Large intestine (tissue), 3 donors: ENCODE measurements around the gene TMPRSS11B. TPM values are rescaled to one million over a fixed set of nuclear protein-coding genes. Genes with fewer than 3 reads are reported as not detected.
"Not testable (repeated sequence)": the region's sequence is repeated elsewhere in the genome, so short reads cannot be mapped to it uniquely, and the experiment has no call there.

ENCODE experiments used
- DNase-seq, 2 donors: peaks; one replicate each; pipeline versions ENCODE4 v3.0.0 to v3.0.0-alpha.2; 2013
- H3K27ac ChIP-seq: one replicate; pipeline ENCODE4 v1.5.1; 2013; ENCODE audit warnings: low read length
- H3K27me3 ChIP-seq: 2 replicates; pipeline ENCODE4 v1.6.1; 2013; ENCODE audit warnings: low read length; ENCODE audit not compliant: control insufficient read depth, insufficient read depth
- H3K36me3 ChIP-seq: 2 replicates; pipeline ENCODE4 v1.6.1; 2013; ENCODE audit warnings: low read length; ENCODE audit not compliant: control insufficient read depth, insufficient read depth
- H3K4me1 ChIP-seq: one replicate; pipeline ENCODE4 v1.6.1; 2013; ENCODE audit warnings: low read length; ENCODE audit not compliant: control insufficient read depth, insufficient read depth
- H3K4me3 ChIP-seq: one replicate; pipeline ENCODE4 v1.5.1; 2013; ENCODE audit warnings: low read length
- H3K9me3 ChIP-seq: one replicate; pipeline ENCODE4 v1.6.1; 2013; ENCODE audit warnings: mild to moderate bottlenecking, low read depth, low read length, moderate library complexity; ENCODE audit not compliant: control insufficient read depth
- WGBS: methylation state at CpG from one replicate; pipeline ENCODE4 v1.1.5; 2013; ENCODE audit warnings: low lambda C conversion rate; ENCODE audit not compliant: insufficient coverage; 5-methylcytosine and 5-hydroxymethylcytosine counted together
- polyA plus RNA-seq: library from polyadenylated mRNA; unstranded; fragments of 120-200 nt; gene quantifications from one replicate; pipeline ENCODE4 v1.2.1, GENCODE V29; 2013

Gene TMPRSS11B
- polyA plus RNA-seq, 1 donor = 0.03 TPM

DNA sequence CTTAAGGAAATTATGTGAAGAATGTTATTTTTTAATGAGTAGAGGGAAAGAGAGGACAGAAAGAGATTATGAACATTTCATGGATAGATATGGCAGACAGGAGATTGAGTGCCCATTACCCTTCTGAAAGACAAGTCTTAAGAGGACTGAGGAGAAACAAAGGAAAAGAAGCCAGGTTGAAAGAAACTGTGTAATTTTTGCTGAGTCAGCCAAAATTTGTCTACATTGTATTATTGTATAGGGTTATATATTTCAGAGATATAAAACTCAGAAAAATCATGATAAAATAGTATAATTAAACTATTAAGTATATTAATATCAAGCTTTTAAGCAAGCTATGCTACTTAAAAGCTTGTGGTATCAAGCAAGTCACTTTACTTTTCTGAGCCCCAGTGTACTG lies 4.9 kb downstream of the TMPRSS11B start:
- H3K36me3 ChIP-seq = no peaks in the 10 kb centered on the region
- H3K27ac ChIP-seq = no peak overlapping the region
- no peaks in the 10 kb centered on the region for H3K27me3 ChIP-seq
- H3K9me3 ChIP-seq = no peaks in the 10 kb centered on the region
- no peak overlapping the region for H3K4me3 ChIP-seq
- DNase-seq = no peak
- H3K4me1 ChIP-seq = no peaks in the 10 kb centered on the region

- no peak for DNase-seq
- no peaks in the 10 kb centered on the region for H3K27me3 ChIP-seq
- H3K4me3 ChIP-seq = no peak overlapping the region
- H3K9me3 ChIP-seq = no peaks in the 10 kb centered on the region
- no peak overlapping the region for H3K27ac ChIP-seq
- no peaks in the 10 kb centered on the region for H3K36me3 ChIP-seq
- WGBS = no CpG with 5 or more reads among the region's 1 CpG
- no peaks in the 10 kb centered on the region for H3K4me1 ChIP-seq
These were observed 16.9 kb downstream of the TMPRSS11B start for GRCh38 chr4:68228568-68228967.

- H3K4me1 ChIP-seq = no peaks in the 10 kb centered on the region
- H3K9me3 ChIP-seq = no peaks in the 10 kb centered on the region
- DNase-seq = no peak
- no CpG with 5 or more reads among the region's 1 CpG for WGBS
- H3K4me3 ChIP-seq = no peak overlapping the region
- H3K36me3 ChIP-seq = no peaks in the 10 kb centered on the region
- no peak overlapping the region for H3K27ac ChIP-seq
- no peaks in the 10 kb centered on the region for H3K27me3 ChIP-seq
These were observed 27.4 kb downstream of the TMPRSS11B start for GRCh38 chr4:68218044-68218443.

DNA sequence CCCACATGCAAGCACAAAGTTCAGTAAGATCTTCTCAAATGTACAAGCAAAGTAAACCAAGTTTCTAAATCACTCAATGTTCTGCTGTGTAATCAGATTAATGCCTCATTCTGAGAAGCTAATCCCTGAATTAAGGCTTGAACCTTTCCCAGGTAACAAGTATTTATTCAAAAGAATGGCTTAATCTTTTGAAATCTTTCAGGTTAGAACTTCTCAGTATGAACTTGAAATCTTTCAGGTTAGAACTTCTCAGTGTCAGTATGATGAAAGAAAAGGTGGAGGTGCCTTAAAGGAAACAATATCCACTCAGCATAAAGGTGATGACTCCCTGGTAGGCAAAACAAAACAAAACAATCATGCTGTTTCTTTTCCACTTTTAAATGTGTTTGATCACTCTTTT lies 29.0 kb downstream of the TMPRSS11B start:
- no peaks in the 10 kb centered on the region for H3K36me3 ChIP-seq
- H3K27me3 ChIP-seq = no peaks in the 10 kb centered on the region
- H3K4me1 ChIP-seq = no peaks in the 10 kb centered on the region
- H3K4me3 ChIP-seq = no peak overlapping the region
- no peaks in the 10 kb centered on the region for H3K9me3 ChIP-seq
- H3K27ac ChIP-seq = no peak overlapping the region
- DNase-seq = no peak

- Histone ChIP-seq H3K27ac (no peak overlapping the region), H3K27me3 (no peaks in the 10 kb centered on the region), H3K4me3 (no peak overlapping the region), H3K36me3 (no peaks in the 10 kb centered on the region), H3K4me1 (no peaks in the 10 kb centered on the region), H3K9me3 (peaks cover 4% of the 10 kb centered on the region)
- WGBS = 100% methylated on average over 1 of the region's 1 CpG
- no peak for DNase-seq
These were observed 36.5 kb downstream of the TMPRSS11B start for GRCh38 chr4:68209003-68209402.

DNA sequence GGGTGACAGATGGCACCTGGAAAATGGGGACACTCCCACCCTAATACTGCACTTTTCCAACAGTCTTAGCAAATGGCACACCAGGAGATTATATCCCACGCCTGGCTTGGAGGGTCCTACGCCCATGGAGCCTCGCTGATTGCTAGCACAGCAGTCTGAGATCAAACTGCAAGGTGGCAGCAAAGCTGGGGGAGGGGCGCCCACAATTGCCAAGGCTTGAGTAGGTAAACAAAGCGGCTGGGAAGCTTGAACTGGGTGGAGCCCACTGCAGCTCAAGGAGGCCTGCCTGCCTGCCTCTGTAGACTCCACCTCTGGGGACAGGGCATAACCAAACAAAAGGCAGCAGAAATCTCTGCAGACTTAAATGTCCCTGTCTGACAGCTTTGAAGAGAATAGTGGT lies 51.2 kb downstream of the TMPRSS11B start:
- H3K4me3 ChIP-seq, H3K9me3 ChIP-seq, H3K27ac ChIP-seq, H3K4me1 ChIP-seq, DNase-seq, H3K27me3 ChIP-seq, H3K36me3 ChIP-seq: not testable (repeated sequence)
- WGBS = no CpG with 5 or more reads among the region's 5 CpGs

DNA sequence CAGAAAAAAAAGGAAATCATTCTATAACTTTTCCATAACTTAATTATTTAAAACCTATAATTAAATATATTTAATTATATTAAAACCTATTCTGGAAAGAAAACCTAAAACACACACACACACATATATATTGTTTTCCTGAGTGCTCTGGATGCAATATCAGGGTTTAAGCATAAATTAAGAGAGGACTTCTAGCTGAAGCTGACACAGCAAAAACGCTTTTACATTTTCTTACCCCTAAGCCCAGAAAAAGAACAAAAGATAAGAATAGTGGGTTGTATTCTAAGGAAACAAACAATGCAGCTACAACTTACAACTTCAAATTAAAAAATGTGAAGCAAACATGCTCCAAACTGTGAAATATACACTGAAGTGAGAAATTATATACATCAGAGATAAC lies 52.3 kb downstream of the TMPRSS11B start:
- WGBS = no CpG with 5 or more reads among the region's 1 CpG
- no peak for DNase-seq
- Histone ChIP-seq H3K9me3 (no peaks in the 10 kb centered on the region), H3K36me3 (no peaks in the 10 kb centered on the region), H3K27me3 (no peaks in the 10 kb centered on the region), H3K4me3 (no peak overlapping the region), H3K27ac (no peak overlapping the region), H3K4me1 (no peaks in the 10 kb centered on the region)

DNA sequence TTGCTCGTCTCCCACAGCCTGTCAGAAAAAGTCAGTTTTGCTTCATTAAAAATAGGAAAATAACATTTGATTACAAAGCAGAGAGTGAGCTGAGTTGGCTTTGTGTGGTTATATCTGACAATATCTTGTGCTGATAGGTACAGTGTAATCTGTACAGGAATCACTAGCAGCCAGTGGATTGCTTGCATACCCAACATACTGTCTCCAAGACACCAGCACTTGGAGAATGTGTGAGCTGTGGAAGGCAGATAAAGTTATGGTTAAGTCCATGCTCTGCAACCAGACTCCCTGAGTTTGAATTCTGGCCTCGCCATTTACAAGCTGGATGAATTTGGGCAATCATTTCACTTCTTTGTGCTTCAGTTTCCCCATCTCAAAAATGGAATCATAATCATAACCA lies 58.3 kb downstream of the TMPRSS11B start:
- no peak for DNase-seq
- Histone ChIP-seq H3K36me3 (no peaks in the 10 kb centered on the region), H3K4me1 (no peaks in the 10 kb centered on the region), H3K9me3 (peaks cover 6% of the 10 kb centered on the region), H3K4me3 (no peak overlapping the region), H3K27ac (no peak overlapping the region), H3K27me3 (no peaks in the 10 kb centered on the region)
- WGBS = no CpG with 5 or more reads among the region's 2 CpGs

DNA sequence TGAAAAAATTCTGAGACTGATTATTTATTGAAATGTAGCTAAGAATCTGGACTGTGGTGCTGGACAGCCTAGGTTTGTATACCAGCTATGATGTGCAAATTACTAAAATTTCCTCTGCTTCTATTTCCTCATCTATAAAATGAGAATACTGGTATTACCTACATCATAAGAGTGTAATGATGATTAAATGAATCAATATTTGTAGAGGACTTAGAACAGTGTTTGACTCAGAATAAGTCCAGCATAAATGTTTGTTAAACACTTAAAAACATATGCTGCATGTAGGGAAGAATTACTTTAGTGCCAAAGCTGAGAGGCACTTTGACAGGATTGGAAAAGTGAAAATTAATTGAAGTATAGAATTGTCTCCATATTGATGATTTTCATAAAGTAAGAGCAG lies 60.6 kb downstream of the TMPRSS11B start:
- Histone ChIP-seq H3K9me3 (peaks cover 6% of the 10 kb centered on the region), H3K36me3 (no peaks in the 10 kb centered on the region), H3K4me3 (no peak overlapping the region), H3K4me1 (no peaks in the 10 kb centered on the region), H3K27me3 (no peaks in the 10 kb centered on the region), H3K27ac (no peak overlapping the region)
- DNase-seq = no peak

- Histone ChIP-seq H3K27ac (no peak overlapping the region), H3K4me3 (no peak overlapping the region), H3K27me3 (no peaks in the 10 kb centered on the region), H3K36me3 (no peaks in the 10 kb centered on the region), H3K4me1 (no peaks in the 10 kb centered on the region), H3K9me3 (peaks cover 6% of the 10 kb centered on the region)
- DNase-seq = no peak
These were observed 62.1 kb downstream of the TMPRSS11B start for GRCh38 chr4:68183417-68183816.

- Histone ChIP-seq H3K36me3 (no peaks in the 10 kb centered on the region), H3K4me1 (no peaks in the 10 kb centered on the region), H3K27me3 (no peaks in the 10 kb centered on the region), H3K9me3 (peaks cover 6% of the 10 kb centered on the region), H3K4me3 (no peak overlapping the region), H3K27ac (no peak overlapping the region)
- WGBS = no CpG with 5 or more reads among the region's 27 CpGs
- no peak for DNase-seq
These were observed 63.1 kb downstream of the TMPRSS11B start for GRCh38 chr4:68182382-68182820.
